Prostate gland (tissue), 2 donors: ENCODE measurements around the gene MAMSTR.

Experiments used
- CTCF ChIP-seq, 4 experiments: fragments of 200-600 bp in 2 of 4; fragments of 450-650 bp in 2 of 4; sonication (generic) in 2 of 4; IDR thresholded peaks; 1 replicate in 3 of 4; 2 replicates in 1 of 4; pipeline ENCODE4 v1.5.1; 2016 to 2019; ENCODE audit warnings: antibody characterized with exemption in 4 of 4, mild to moderate bottlenecking in 2 of 4, moderate library complexity in 2 of 4
- POLR2A ChIP-seq: fragments of 450-650 bp; IDR thresholded peaks from one replicate; pipeline ENCODE4 v1.6.1; 2016; ENCODE audit warnings: antibody characterized with exemption, mild to moderate bottlenecking

- TF ChIP-seq CTCF (IDR thresholded peaks at IDR 0.05), result peak; percentile 41 to 78 (median 62)
- peak; percentile 26 for TF ChIP-seq POLR2A
These were observed 19.3 kb upstream of the MAMSTR start for GRCh38 chr19:48738557-48739403.
